CD1c-positive myeloid dendritic cell (primary cell): ENCODE results near the gene IQCH.

ENCODE experiments used
- DNase-seq: peaks from one replicate; pipeline ENCODE4 v3.0.0-alpha.2; 2016; ENCODE audit errors: extremely low spot score

Gene IQCH

GRCh38 chr15:67254238-67255175 is at the start of gene IQCH, which contains the start of gene AAGAB:
TSS of gene IQCH (plus strand) at chr15:67254786. CDS start at chr15:67254897, 111 bp downstream.
TSS of gene AAGAB (minus strand) at chr15:67254661. CDS start at chr15:67254631, 30 bp downstream.
- DNase-seq: peak; percentile 98

GRCh38 chr15:67207555-67208207 is 46.9 kb upstream of the IQCH start:
- no peak for DNase-seq

- DNase-seq: no peak
Measured at GRCh38 chr15:67208396-67208795, 46.2 kb upstream of the IQCH start.

GRCh38 chr15:67210555-67211168 is 43.9 kb upstream of the IQCH start:
- DNase-seq: no peak

- no peak for DNase-seq
Measured at GRCh38 chr15:67212684-67213367, 41.8 kb upstream of the IQCH start.

- DNase-seq: no peak
Measured at GRCh38 chr15:67215102-67215501, 39.5 kb upstream of the IQCH start.

- DNase-seq: no peak
Measured at GRCh38 chr15:67216859-67217258, 37.7 kb upstream of the IQCH start.

- no peak for DNase-seq
Measured at GRCh38 chr15:67218428-67218827, 36.2 kb upstream of the IQCH start.

- no peak for DNase-seq
Measured at GRCh38 chr15:67219288-67219687, 35.3 kb upstream of the IQCH start.

GRCh38 chr15:67224889-67225288 is 29.7 kb upstream of the IQCH start:
- DNase-seq: no peak

- DNase-seq: no peak
Measured at GRCh38 chr15:67225336-67225735, 29.2 kb upstream of the IQCH start.

GRCh38 chr15:67227431-67227830 is 27.2 kb upstream of the IQCH start:
- no peak for DNase-seq

GRCh38 chr15:67227846-67228245 is 26.7 kb upstream of the IQCH start:
- DNase-seq: no peak

GRCh38 chr15:67228286-67228685 is 26.3 kb upstream of the IQCH start:
- DNase-seq: no peak

GRCh38 chr15:67230504-67230903 is 24.1 kb upstream of the IQCH start:
- DNase-seq: no peak

GRCh38 chr15:67232591-67232990 is 22.0 kb upstream of the IQCH start:
- DNase-seq: no peak

- DNase-seq: peak; percentile 37
Measured at GRCh38 chr15:67240235-67241131, 14.1 kb upstream of the IQCH start.

- no peak for DNase-seq
Measured at GRCh38 chr15:67241132-67241855, 13.3 kb upstream of the IQCH start.

- DNase-seq: no peak
Measured at GRCh38 chr15:67242708-67243111, 11.9 kb upstream of the IQCH start.

GRCh38 chr15:67244971-67245478 is 9.6 kb upstream of the IQCH start:
- no peak for DNase-seq
